ENCODE results near the gene PPP2R2B.
A peak's percentile ranks its signal among the peaks of the same experiment; 100 is the strongest.

Gene PPP2R2B

DNA sequence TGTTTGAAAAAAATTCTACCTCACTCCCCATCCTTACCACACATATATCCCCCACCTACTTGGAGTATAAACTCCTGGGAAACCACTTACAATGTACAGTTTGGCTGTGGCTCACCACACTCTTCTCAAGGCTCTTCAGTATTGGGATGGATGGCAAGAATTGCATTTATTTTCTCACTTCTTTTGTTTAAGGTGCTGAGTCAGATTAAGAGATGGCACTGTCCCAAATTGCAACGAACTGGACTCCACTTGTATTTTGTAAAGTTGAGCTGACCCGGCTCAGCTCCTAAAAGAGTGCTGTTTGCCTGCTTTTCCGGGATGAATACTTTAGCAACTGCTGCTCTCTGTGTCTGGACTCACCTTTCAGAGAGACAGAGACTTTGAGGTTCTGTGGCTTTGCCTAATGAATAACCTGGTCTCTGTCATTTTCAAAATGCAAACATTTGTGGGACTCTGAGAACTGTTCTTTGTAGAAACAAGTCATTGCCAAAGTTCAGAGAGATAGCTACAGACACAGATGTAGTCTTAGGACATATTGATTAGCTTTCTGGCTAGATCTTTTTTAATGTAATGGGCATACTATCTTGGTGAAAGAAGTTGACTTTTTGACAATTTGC is 42.2 kb downstream of the PPP2R2B start:
- DNase-seq (ENCODE audit: low read depth): no peak
- H3K4me3 ChIP-seq (ENCODE audit: low read depth, low read length): no peak overlapping the region
- TF ChIP-seq, protein P1, sequence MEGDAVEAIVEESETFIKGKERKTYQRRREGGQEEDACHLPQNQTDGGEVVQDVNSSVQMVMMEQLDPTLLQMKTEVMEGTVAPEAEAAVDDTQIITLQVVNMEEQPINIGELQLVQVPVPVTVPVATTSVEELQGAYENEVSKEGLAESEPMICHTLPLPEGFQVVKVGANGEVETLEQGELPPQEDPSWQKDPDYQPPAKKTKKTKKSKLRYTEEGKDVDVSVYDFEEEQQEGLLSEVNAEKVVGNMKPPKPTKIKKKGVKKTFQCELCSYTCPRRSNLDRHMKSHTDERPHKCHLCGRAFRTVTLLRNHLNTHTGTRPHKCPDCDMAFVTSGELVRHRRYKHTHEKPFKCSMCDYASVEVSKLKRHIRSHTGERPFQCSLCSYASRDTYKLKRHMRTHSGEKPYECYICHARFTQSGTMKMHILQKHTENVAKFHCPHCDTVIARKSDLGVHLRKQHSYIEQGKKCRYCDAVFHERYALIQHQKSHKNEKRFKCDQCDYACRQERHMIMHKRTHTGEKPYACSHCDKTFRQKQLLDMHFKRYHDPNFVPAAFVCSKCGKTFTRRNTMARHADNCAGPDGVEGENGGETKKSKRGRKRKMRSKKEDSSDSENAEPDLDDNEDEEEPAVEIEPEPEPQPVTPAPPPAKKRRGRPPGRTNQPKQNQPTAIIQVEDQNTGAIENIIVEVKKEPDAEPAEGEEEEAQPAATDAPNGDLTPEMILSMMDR (conservative IDR thresholded peaks at IDR 0.05; ENCODE audit: low read depth, low read length): no peak

DNA sequence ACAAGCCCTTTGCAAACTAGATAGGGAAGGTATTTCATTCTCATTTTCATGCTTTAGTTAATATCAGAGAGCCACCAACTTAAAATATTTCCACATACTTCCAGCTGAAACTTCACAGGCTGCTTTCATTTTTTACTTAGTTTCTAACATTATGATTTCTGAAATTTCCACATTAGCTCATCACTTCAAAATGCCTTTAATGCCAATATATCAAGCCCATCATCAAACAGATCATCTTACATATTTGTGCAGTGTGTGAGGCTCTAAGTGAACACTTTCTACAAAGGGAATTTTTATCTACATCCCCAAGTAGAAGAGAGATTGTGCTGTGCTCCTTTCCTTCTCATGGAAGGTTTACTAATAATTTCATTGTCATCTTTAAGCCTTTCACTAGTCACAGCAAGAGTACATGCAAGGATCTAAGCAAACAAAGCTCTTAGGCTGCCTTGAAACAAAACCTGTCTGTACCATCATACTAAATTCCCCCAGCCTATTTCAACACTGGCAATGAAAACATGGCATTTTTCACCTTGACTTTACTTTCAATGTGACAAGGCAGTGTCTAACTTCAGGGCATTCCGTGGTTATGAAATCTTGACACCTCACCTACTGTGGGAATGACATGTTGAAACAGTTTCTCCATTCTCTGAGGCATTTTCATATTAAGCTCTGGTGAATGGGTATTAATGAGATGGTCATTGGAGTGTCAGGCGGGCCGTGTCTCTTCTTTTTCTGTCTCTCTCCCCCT is 45.4 kb downstream of the PPP2R2B start:
- no peak for DNase-seq (ENCODE audit: low read depth)
- TF ChIP-seq, protein P1 (conservative IDR thresholded peaks at IDR 0.05; ENCODE audit: low read depth, low read length): no peak
- H3K4me3 ChIP-seq (ENCODE audit: low read depth, low read length): no peak overlapping the region

DNA sequence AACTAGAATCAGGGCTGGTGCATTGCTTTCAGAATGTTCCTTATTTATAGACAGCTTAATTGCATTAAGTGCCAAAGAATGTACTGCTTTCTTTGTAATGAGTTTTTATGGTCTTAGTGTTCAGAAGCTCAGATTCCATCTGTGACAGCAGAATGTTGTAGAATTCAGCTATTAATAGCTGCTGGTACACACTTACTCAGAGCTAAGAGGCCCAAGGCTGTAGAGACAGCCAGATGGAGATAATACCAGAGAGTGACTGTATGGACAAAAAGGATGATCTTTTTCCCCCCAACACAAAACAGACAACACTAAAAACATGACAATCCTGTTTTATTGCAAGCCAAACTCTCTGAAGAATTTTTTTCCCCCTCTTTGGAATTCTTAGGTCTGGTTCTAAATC is 50.2 kb downstream of the PPP2R2B start:
- DNase-seq (ENCODE audit: low read depth): no peak
- H3K4me3 ChIP-seq (ENCODE audit: low read depth, low read length): no peak overlapping the region
- TF ChIP-seq, protein P1 (conservative IDR thresholded peaks at IDR 0.05; ENCODE audit: low read depth, low read length): no peak

DNA sequence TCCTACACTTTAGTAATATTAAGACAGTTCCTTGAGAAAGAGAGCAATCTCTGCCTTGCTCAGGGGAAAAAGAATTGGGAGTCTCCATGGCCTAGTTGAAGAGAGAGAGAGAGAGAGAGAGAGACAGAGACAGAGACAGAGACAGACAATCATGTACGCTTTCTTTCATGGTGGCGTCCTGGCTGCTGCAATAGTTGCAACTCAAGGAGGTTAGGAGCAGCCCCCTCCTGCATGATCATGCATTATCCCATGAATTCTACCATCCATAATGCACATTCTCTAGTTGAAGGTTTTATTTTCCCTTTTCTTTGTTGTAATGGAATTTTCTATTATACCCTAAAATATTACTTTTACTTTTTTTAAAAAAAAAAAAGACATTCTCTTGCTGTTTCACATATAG is 50.7 kb downstream of the PPP2R2B start:
- no peak overlapping the region for H3K4me3 ChIP-seq (ENCODE audit: low read depth, low read length)
- TF ChIP-seq, protein P1 (conservative IDR thresholded peaks at IDR 0.05; ENCODE audit: low read depth, low read length): no peak
- DNase-seq (ENCODE audit: low read depth): no peak

DNA sequence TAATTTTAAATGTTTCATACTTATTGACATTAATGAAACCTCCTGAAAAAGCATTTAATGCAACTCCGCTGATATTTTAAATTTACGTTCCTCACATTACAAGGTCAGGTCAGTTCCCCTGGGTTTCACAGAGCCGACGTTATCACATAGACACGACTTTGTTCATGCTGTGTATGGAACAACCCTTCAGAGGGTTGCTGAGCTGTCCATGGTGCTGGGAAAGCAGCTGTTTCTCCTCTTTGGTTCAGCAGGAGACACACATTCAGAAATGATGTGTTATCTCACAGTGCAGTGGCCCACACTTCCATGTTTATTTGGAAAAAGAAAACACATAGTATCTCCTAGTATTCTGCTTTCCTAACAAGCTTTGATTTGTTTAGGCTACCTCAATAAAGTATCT is 53.5 kb downstream of the PPP2R2B start:
- peak; percentile 56 for DNase-seq (ENCODE audit: low read depth)
- TF ChIP-seq, protein P1 (conservative IDR thresholded peaks at IDR 0.05; ENCODE audit: low read depth, low read length): no peak
- H3K4me3 ChIP-seq (ENCODE audit: low read depth, low read length): no peak overlapping the region

DNA sequence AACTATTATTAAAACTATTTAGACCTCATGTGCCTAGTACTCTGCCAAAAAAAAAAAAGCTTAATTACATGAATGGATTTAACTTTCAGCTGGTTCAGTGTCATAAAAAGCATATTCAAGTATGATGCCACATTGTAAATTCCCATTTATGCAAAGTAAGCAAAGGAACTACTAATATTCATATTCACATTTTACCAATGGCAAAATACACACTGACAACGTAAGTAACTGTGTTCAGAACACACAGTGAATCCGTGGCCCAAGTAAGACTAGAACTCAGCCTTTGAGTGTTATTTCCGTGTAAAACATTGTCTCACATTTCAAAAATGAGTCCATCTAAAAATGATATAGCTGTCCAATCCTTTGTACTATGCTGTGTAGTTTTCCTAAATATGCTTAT is 56.8 kb downstream of the PPP2R2B start:
- TF ChIP-seq, protein P1 (conservative IDR thresholded peaks at IDR 0.05; ENCODE audit: low read depth, low read length): no peak
- H3K4me3 ChIP-seq (ENCODE audit: low read depth, low read length): no peak overlapping the region
- no peak for DNase-seq (ENCODE audit: low read depth)

DNA sequence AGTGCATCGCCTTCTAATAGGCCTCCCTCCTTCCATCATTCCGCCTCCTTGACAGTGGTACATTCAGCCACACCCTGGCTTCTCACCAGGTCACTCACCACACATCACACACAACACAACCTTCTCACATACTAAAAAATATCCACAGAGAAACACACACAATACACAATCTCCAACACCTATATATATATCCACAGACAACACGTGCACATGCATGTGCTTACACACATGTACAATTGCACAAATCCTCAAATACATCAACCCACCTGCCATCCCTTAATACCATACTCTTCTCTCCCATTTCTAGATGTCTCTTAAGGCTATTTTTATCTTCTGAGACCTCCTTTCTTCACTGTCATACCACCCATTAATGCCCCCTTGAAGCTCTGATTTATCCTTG is 57.6 kb downstream of the PPP2R2B start:
- no peak for DNase-seq (ENCODE audit: low read depth)
- TF ChIP-seq, protein P1 (conservative IDR thresholded peaks at IDR 0.05; ENCODE audit: low read depth, low read length): no peak
- H3K4me3 ChIP-seq (ENCODE audit: low read depth, low read length): no peak overlapping the region
